ENCODE results near the gene OSM. TPM values are rescaled to one million over a fixed set of nuclear protein-coding genes. Genes with fewer than 3 reads are reported as not detected.
A peak's percentile ranks its signal among the peaks of the same experiment; 100 is the strongest.
"Not testable (repeated sequence)": the region's sequence is repeated elsewhere in the genome, so short reads cannot be mapped to it uniquely, and the experiment has no call there.

The OSM gene
- total RNA-seq, 1 experiment from 2014 or later = not detected

DNA sequence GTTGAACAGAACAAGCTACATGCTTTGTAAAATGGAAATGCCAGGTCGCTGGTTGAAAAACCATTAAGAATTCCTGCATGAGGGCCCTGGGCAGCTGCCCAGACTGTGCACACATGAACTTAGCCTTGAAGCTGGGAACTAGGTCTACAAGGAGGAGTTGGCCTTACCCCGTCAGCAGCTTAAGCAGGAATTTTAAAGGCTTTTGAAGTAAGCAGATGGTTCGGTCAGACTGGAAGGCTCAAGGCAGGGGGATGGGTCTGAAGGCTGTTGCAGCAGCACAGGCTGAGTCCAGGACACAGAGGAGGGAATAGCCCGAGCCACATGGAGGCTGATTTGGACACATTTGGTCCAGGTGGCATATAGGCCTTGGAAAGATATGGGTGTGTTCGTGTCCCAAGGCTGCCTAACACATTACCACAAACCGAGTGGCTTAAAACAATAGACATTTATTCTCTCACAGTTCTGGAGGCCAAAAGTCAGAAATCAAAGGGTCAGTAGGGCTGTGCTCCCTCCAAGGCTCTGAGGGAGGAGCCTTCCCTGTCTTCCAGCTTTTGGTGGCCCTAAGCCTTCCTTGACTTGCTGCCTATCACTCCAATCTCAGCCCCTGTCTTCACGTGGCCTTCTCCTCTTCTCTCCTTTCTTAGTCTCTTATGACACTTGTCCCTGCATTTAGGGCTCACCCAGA, 31.7 kb downstream of the OSM start:
- intact Hi-C loops (cut with micrococcal nuclease) = no loop called here
- Histone ChIP-seq H3K79me2 (ENCODE audit: low read length) (no peaks in the 10 kb centered on the region), H4K20me1 (ENCODE audit: low read length) (no peaks in the 10 kb centered on the region), H2AFZ (ENCODE audit: low read length) (no peak overlapping the region), H3K4me3 (ENCODE audit: low read length) (no peak overlapping the region), H3K27me3 (ENCODE audit: low read length) (no peaks in the 10 kb centered on the region), H3K9me3 (ENCODE audit: low read length) (no peaks in the 10 kb centered on the region), H3K36me3 (ENCODE audit: low read depth, low read length) (no peaks in the 10 kb centered on the region), H3K9me2 (replicated peaks; ENCODE audit: low read length) (no peaks in the 10 kb centered on the region), H3K9ac (ENCODE audit: low read length) (peak overlapping the region; percentile 72), H3K4me1 (ENCODE audit: insufficient read depth, low read length) (peaks cover 32% of the 10 kb centered on the region), H3K27ac (ENCODE audit: low read length) (peak overlapping the region; percentile 93), H3F3A (ENCODE audit: low read length, unreplicated experiment) (no peaks in the 10 kb centered on the region), H3K4me2 (ENCODE audit: low read length) (peak overlapping the region; percentile 31; the same call in 1 of the 2 replicates)
- DNase-seq = no peak
- BruUV-seq (replicated peaks) = TSS peak; percentile 44
- no peak for TF ChIP-seq EZH2 (IDR thresholded peaks at IDR 0.05; ENCODE audit: low read length, unreplicated experiment)
- TF ChIP-seq EZH2phosphoT487 (IDR thresholded peaks at IDR 0.05; ENCODE audit: borderline replicate concordance, low read length) = no peak
- TF ChIP-seq, protein P1, sequence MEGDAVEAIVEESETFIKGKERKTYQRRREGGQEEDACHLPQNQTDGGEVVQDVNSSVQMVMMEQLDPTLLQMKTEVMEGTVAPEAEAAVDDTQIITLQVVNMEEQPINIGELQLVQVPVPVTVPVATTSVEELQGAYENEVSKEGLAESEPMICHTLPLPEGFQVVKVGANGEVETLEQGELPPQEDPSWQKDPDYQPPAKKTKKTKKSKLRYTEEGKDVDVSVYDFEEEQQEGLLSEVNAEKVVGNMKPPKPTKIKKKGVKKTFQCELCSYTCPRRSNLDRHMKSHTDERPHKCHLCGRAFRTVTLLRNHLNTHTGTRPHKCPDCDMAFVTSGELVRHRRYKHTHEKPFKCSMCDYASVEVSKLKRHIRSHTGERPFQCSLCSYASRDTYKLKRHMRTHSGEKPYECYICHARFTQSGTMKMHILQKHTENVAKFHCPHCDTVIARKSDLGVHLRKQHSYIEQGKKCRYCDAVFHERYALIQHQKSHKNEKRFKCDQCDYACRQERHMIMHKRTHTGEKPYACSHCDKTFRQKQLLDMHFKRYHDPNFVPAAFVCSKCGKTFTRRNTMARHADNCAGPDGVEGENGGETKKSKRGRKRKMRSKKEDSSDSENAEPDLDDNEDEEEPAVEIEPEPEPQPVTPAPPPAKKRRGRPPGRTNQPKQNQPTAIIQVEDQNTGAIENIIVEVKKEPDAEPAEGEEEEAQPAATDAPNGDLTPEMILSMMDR (conservative IDR thresholded peaks at IDR 0.05; ENCODE audit: low read depth, low read length) = no peak
- CTCF ChIA-PET = no interaction called here
- ATAC-seq = no peak
- POLR2A ChIA-PET (ENCODE audit: unreplicated experiment) = interaction anchor here (0.6 to 1.0 kb wide), 3 partner anchors 19 to 323 kb away, joined by 3 to 8 read pairs (median 3); no protein-coding TSS in a partner anchor

DNA sequence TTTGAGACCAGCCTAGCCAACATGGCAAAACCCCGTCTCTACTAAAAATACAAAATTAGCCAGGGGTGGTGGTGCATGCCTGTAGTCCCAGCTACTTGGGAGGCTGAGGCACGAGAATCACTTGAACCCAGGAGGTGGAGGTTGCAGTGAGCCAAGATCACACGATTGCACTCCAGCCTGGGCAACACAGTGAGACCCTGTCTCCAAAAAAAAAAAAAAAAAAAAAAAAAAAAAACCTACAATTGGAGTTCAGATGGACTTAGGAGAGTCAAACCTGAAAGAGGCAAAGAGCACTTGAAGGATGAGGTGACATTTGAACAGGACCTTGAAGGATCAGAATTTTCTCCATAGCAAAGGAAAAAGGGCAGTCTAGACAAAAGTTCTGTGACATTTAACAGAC, 32.3 kb downstream of the OSM start:
- H3K27me3 ChIP-seq (ENCODE audit: low read length); H3F3A ChIP-seq (ENCODE audit: low read length, unreplicated experiment); H3K9me2 ChIP-seq (replicated peaks; ENCODE audit: low read length); intact Hi-C loops (cut with micrococcal nuclease); H3K4me2 ChIP-seq (ENCODE audit: low read length); H3K4me3 ChIP-seq (ENCODE audit: low read length); H3K79me2 ChIP-seq (ENCODE audit: low read length); BruUV-seq (replicated peaks); H3K9ac ChIP-seq (ENCODE audit: low read length); POLR2A ChIA-PET (ENCODE audit: unreplicated experiment); H4K20me1 ChIP-seq (ENCODE audit: low read length); CTCF ChIA-PET; H3K36me3 ChIP-seq (ENCODE audit: low read depth, low read length); DNase-seq; H2AFZ ChIP-seq (ENCODE audit: low read length); ATAC-seq; H3K9me3 ChIP-seq (ENCODE audit: low read length): not testable (repeated sequence)
- Histone ChIP-seq H3K27ac (ENCODE audit: low read length) (peak overlapping the region; percentile 93), H3K4me1 (ENCODE audit: insufficient read depth, low read length) (peaks cover 36% of the 10 kb centered on the region)

DNA sequence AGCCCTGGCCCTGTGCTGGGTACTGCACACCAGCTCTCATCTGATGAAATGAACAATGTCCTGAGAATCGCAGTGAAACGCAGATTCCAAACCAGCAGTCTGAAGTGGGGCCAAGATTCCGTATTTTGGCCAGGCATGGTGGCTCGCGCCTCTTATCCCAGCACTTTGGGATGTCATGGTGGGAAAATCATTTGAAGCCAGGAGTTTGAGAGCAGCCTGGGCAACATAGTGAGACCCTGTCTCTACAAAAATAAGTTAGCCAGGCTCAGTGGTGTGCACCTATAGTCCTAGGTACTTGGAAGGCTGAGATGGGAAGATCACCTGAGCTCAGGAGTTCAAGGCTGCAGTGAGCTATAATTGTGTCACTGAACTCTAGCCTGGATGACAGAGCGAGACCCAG, 33.1 kb downstream of the OSM start:
- Histone ChIP-seq H3K4me1 (ENCODE audit: insufficient read depth, low read length) (peaks cover 38% of the 10 kb centered on the region), H3K9me2 (replicated peaks; ENCODE audit: low read length) (no peaks in the 10 kb centered on the region), H3K36me3 (ENCODE audit: low read depth, low read length) (no peaks in the 10 kb centered on the region), H3K79me2 (ENCODE audit: low read length) (no peaks in the 10 kb centered on the region), H3K9ac (ENCODE audit: low read length) (no peak overlapping the region), H3K4me3 (ENCODE audit: low read length) (no peak overlapping the region), H3K9me3 (ENCODE audit: low read length) (no peaks in the 10 kb centered on the region), H3F3A (ENCODE audit: low read length, unreplicated experiment) (no peaks in the 10 kb centered on the region), H4K20me1 (ENCODE audit: low read length) (no peaks in the 10 kb centered on the region), H3K27me3 (ENCODE audit: low read length) (no peaks in the 10 kb centered on the region), H3K4me2 (ENCODE audit: low read length) (no peak overlapping the region), H3K27ac (ENCODE audit: low read length) (no peak overlapping the region), H2AFZ (ENCODE audit: low read length) (no peak overlapping the region)
- ChIA-PET POLR2A (ENCODE audit: unreplicated experiment) (no interaction called here), CTCF (no interaction called here)
- TF ChIP-seq, protein P1 (conservative IDR thresholded peaks at IDR 0.05; ENCODE audit: low read depth, low read length) = no peak
- TF ChIP-seq EZH2phosphoT487 (IDR thresholded peaks at IDR 0.05; ENCODE audit: borderline replicate concordance, low read length) = no peak
- TF ChIP-seq EZH2 (IDR thresholded peaks at IDR 0.05; ENCODE audit: low read length, unreplicated experiment) = no peak
- intact Hi-C loops (cut with micrococcal nuclease) = no loop called here
- no peak for ATAC-seq
- no TSS peak for BruUV-seq (replicated peaks)
- DNase-seq = no peak
